Measurements from ENCODE around the gene SIPA1. TPM values are rescaled to one million over a fixed set of nuclear protein-coding genes. Genes with fewer than 3 reads are reported as not detected.

Gene SIPA1, protein sequence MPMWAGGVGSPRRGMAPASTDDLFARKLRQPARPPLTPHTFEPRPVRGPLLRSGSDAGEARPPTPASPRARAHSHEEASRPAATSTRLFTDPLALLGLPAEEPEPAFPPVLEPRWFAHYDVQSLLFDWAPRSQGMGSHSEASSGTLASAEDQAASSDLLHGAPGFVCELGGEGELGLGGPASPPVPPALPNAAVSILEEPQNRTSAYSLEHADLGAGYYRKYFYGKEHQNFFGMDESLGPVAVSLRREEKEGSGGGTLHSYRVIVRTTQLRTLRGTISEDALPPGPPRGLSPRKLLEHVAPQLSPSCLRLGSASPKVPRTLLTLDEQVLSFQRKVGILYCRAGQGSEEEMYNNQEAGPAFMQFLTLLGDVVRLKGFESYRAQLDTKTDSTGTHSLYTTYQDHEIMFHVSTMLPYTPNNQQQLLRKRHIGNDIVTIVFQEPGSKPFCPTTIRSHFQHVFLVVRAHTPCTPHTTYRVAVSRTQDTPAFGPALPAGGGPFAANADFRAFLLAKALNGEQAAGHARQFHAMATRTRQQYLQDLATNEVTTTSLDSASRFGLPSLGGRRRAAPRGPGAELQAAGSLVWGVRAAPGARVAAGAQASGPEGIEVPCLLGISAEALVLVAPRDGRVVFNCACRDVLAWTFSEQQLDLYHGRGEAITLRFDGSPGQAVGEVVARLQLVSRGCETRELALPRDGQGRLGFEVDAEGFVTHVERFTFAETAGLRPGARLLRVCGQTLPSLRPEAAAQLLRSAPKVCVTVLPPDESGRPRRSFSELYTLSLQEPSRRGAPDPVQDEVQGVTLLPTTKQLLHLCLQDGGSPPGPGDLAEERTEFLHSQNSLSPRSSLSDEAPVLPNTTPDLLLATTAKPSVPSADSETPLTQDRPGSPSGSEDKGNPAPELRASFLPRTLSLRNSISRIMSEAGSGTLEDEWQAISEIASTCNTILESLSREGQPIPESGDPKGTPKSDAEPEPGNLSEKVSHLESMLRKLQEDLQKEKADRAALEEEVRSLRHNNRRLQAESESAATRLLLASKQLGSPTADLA
- 26.8 and 126 TPM in 2 replicates for total RNA-seq (2011; cell fraction: chromatin; rRNA removed; ENCODE audit: low replicate concordance)
- 79.4 and 96.4 TPM in 2 replicates for total RNA-seq (2011; cell fraction: nucleolus; rRNA removed)
- total RNA-seq (2011; cell fraction: nucleoplasm; rRNA removed), result 35.7 and 43.0 TPM in 2 replicates
- 45.7 and 56.0 TPM in 2 replicates for total RNA-seq (2014; rRNA removed)
- total RNA-seq (2014; rRNA removed; fragmentation: Illumina TruSeq; extraction: Trizol), result 12.4 and 14.2 TPM in 2 replicates
- 28.3 and 29.2 TPM in 2 replicates for total RNA-seq (2015; rRNA removed; fragmentation: Illumina TruSeq; extraction: Trizol)
- total RNA-seq (2021), result 83.1 and 85.8 TPM in 2 replicates
- polyA plus RNA-seq (2011; rRNA removed), result 16.8 and 31.3 TPM in 2 replicates
- 19.5 and 74.2 TPM in 2 replicates for polyA plus RNA-seq (2011; cell fraction: cytosol; rRNA removed)
- 72.0 and 175 TPM in 2 replicates for polyA plus RNA-seq (2011; cell fraction: nucleus; rRNA removed)
- 54.8 and 65.0 TPM in 2 replicates for polyA plus RNA-seq (2012)
- polyA plus RNA-seq (2014; fragmentation: Illumina TruSeq; extraction: Trizol), result 15.5 and 30.0 TPM in 2 replicates
- 1 to 10 TPM in 1 of 2 experiments, under 1 TPM in 1; 0.25 to 1.4 TPM for polyA plus RNA-seq (2014; fragmentation: Nextera tagmentation; extraction: Ambion mirVana)
- 34.7 and 37.2 TPM in 2 replicates for polyA plus RNA-seq (2014; rRNA removed)
- 15.4 and 26.3 TPM in 2 replicates for polyA minus RNA-seq (2011; rRNA and poly(A)+ RNA removed)
- polyA minus RNA-seq (2011; cell fraction: cytosol; rRNA and poly(A)+ RNA removed), result 43.1 and 44.1 TPM in 2 replicates
- 26.3 and 33.0 TPM in 2 replicates for polyA minus RNA-seq (2011; cell fraction: nucleus; rRNA and poly(A)+ RNA removed)
- percentile 60 among the genes with signal in this experiment for Bru-seq, nascent RNA
- percentile 53 among the genes with signal in this experiment for BruChase-seq, experiment 1, labeled RNA remaining after a 2-hour chase
- percentile 56 among the genes with signal in this experiment for BruChase-seq, experiment 2, labeled RNA remaining after a 6-hour chase
- long read RNA-seq, experiment 1, transcript SIPA1-209 (16 exons, 3,521 nt), result major isoform, 61 of 294 reads
- long read RNA-seq, experiment 1, partial matches to known transcripts, result 201 of 294 reads
- long read RNA-seq, experiment 1, other reads (novel, unspliced or antisense), result 30 of 294 reads
- long read RNA-seq, experiment 2, transcript SIPA1-209 (16 exons, 3,521 nt), result major isoform, 20 of 69 reads
- long read RNA-seq, experiment 2, partial matches to known transcripts, result 41 of 69 reads
- long read RNA-seq, experiment 2, other reads (novel, unspliced or antisense), result 8 of 69 reads
- long read RNA-seq, experiment 3, partial matches to known transcripts, result 3 of 5 reads
- long read RNA-seq, experiment 3, other reads (novel, unspliced or antisense), result 1 of 5 reads

- H3K27me3 ChIP-seq (ENCODE audit: control insufficient read depth in 2 of 2, insufficient read depth in 2 of 2, low read length in 2 of 2), result no peaks in the 10 kb centered on the region
- peaks cover 72% of the 10 kb centered on the region; the same call in 2 of the 3 replicates for H3K36me3 ChIP-seq (ENCODE audit: control insufficient read depth, insufficient read depth, low read length)
- peaks cover 8% of the 10 kb centered on the region for H3K9me1 ChIP-seq (ENCODE audit: control insufficient read depth, insufficient read depth, low read length)
- intact Hi-C loops (cut with micrococcal nuclease) (loop anchor here (2.0 to 5.0 kb wide), 5 partner anchors 15 to 179 kb away; partner anchors contain the start of genes MAP3K11 and PCNX3), in situ Hi-C loops (cut with MboI) (no loop called here)
- peak; percentile 84 to 93 (median 87) for DNase-seq (ENCODE audit: extremely low read depth in 1 of 4, low spot score in 3 of 4)
- peak within 1 kb of the TSS; percentile 89 to 96 for H3K9ac ChIP-seq (ENCODE audit: insufficient read depth in 1 of 2, low read depth in 2 of 2, low read length in 2 of 2)
- H3K9me3 ChIP-seq (replicated peaks; ENCODE audit: control insufficient read depth, insufficient read depth, low read depth, low read length), result no peaks in the 10 kb centered on the region
- peak within 1 kb of the TSS; percentile 85 for H3K4me3 ChIP-seq
- H3K79me2 ChIP-seq (ENCODE audit: control insufficient read depth, insufficient read depth, low read length), result peaks cover 20% of the 10 kb centered on the region
- peak; percentile 87 for ATAC-seq
- no TSS peak for BruUV-seq (replicated peaks)
- H3K4me2 ChIP-seq (ENCODE audit: insufficient read depth, low read length), result peak within 1 kb of the TSS; percentile 96
- ChIA-PET CTCF (ENCODE audit: low intra/inter-chr PET ratio) (no interaction called here), POLR2A (interaction anchor here (0.7 to 6.2 kb wide), 8 partner anchors 11 to 74 kb away, joined by 3 to 56 read pairs (median 4); partner anchors contain the start of genes KAT5, MAP3K11 and RELA)
- FAIRE-seq, result peak; percentile 92
- H2AFZ ChIP-seq (ENCODE audit: low read depth, low read length), result peak within 1 kb of the TSS; percentile 79
- 5% methylated on average over 28 of the region's 46 CpGs for WGBS (ENCODE audit: insufficient coverage, low coverage, missing lambda C conversion rate)
- H4K20me1 ChIP-seq (replicated peaks; ENCODE audit: control insufficient read depth, insufficient read depth, low read length), result peaks cover 3% of the 10 kb centered on the region; the same call in 1 of the 2 replicates
- H3K4me1 ChIP-seq (replicated peaks in 1 of 2; ENCODE audit: control insufficient read depth in 2 of 2, insufficient read depth in 2 of 2, low read length in 2 of 2), result peaks cover 32 to 95% of the 10 kb centered on the region in 2 experiments
- H3K27ac ChIP-seq (ENCODE audit: extremely low read depth, low read depth, low read length), result peak within 1 kb of the TSS; percentile 93
- TF ChIP-seq ZNF764 (CRISPR knock-in tag; IDR thresholded peaks at IDR 0.05; ENCODE audit: low read depth) (0 out of 2 replicates have a peak, but pooled peaks have one; percentile 8), ZNF511 (CRISPR knock-in tag; IDR thresholded peaks at IDR 0.05) (peak; percentile 55; the same call in 1 of the 2 replicates), XRCC3 (IDR thresholded peaks at IDR 0.05) (no peak), MTA3 (IDR thresholded peaks at IDR 0.05; ENCODE audit: borderline replicate concordance) (peak; percentile 73; the same call in 1 of the 2 replicates), THAP12 (CRISPR knock-in tag; IDR thresholded peaks at IDR 0.05) (peak; percentile 33; the same call in 1 of the 2 replicates), MIER1 (IDR thresholded peaks at IDR 0.05; ENCODE audit: low read depth) (no peak), PHF8 (IDR thresholded peaks at IDR 0.05; ENCODE audit: borderline replicate concordance, low read length) (peak; percentile 76; the same call in 1 of the 2 replicates), SETDB1 (IDR thresholded peaks at IDR 0.05; ENCODE audit: low read length) (peak; percentile 57)
Measured at GRCh38 chr11:65637794-65638419, at the start of gene SIPA1. Gene SIPA1 (plus strand): TSS chr11:65638101. CDS start chr11:65640922, 2,821 bp downstream.
